HG02885 (cell line): ENCODE data around the gene ZGLP1.

ENCODE experiments used
- ATAC-seq: cut with Tn5 transposase; IDR thresholded peaks from one replicate; pipeline ENCODE4 v1.9.1; 2021; ENCODE audit warnings: mild to moderate bottlenecking; ENCODE audit not compliant: unreplicated experiment, poor library complexity

Gene ZGLP1

GRCh38 chr19:10256551-10256950 lies 53.1 kb downstream of the ZGLP1 start:
- ATAC-seq: no peak

- ATAC-seq: no peak
Measured at GRCh38 chr19:10255358-10255757, 54.3 kb downstream of the ZGLP1 start.
